HepG2 (cell line): Measurements from ENCODE around the gene TUBG2. TPM values are rescaled to one million over a fixed set of nuclear protein-coding genes. Genes with fewer than 3 reads are reported as not detected.

Experiments
- HDAC2 ChIP-seq: sonication (generic); formaldehyde crosslinking; IDR thresholded peaks from 2 replicates; pipeline ENCODE4 v1.4.0; 2020; ENCODE audit warnings: missing genetic modification reagents
- HES4 ChIP-seq: sonication (generic); formaldehyde crosslinking; IDR thresholded peaks from 2 replicates; pipeline ENCODE4 v1.9.0; 2021; ENCODE audit warnings: mild to moderate bottlenecking, missing genetic modification reagents, borderline replicate concordance
- HIVEP1 ChIP-seq: sonication (generic); formaldehyde crosslinking; IDR thresholded peaks from 2 replicates; pipeline ENCODE4 v1.4.0; 2020; ENCODE audit warnings: mild to moderate bottlenecking, missing genetic modification reagents
- KLF11 ChIP-seq: IDR thresholded peaks from 2 replicates; pipeline ENCODE4 v1.6.1; 2016; ENCODE audit warnings: missing compliant biosample characterization
- KMT2B ChIP-seq: IDR thresholded peaks from 2 replicates; pipeline ENCODE4 v1.6.1; 2016; ENCODE audit warnings: missing genetic modification reagents, missing compliant biosample characterization
- MLLT10 ChIP-seq: sonication (generic); formaldehyde crosslinking; IDR thresholded peaks from 2 replicates; pipeline ENCODE4 v1.4.0; 2020; ENCODE audit warnings: missing genetic modification reagents
- MYNN ChIP-seq: sonication (generic); formaldehyde crosslinking; IDR thresholded peaks from 2 replicates; pipeline ENCODE4 v1.4.0; 2020; ENCODE audit warnings: mild to moderate bottlenecking, low read depth, missing genetic modification reagents
- NFE2L2 ChIP-seq: fragments of 150-350 bp; IDR thresholded peaks from 2 replicates; pipeline ENCODE4 v1.6.1; 2014; ENCODE audit warnings: low read length
- PAF1 ChIP-seq: IDR thresholded peaks from 2 replicates; pipeline ENCODE4 v1.6.1; 2016; ENCODE audit warnings: missing genetic modification reagents, missing compliant biosample characterization
- PTBP1 ChIP-seq: fragments of 200-400 bp; formaldehyde crosslinking; IDR thresholded peaks from 2 replicates; pipeline ENCODE4 v1.6.1; 2018; ENCODE audit warnings: low read length, low read depth; ENCODE audit not compliant: poor library complexity, severe bottlenecking
- RARA ChIP-seq: IDR thresholded peaks from 2 replicates; pipeline ENCODE4 v1.6.1; 2016; ENCODE audit warnings: missing genetic modification reagents, missing compliant biosample characterization
- RXRB ChIP-seq: IDR thresholded peaks from 2 replicates; pipeline ENCODE4 v1.6.1; 2016; ENCODE audit warnings: borderline replicate concordance, missing genetic modification reagents, missing compliant biosample characterization
- SMAD1 ChIP-seq: sonication (generic); formaldehyde crosslinking; IDR thresholded peaks from 2 replicates; pipeline ENCODE4 v1.4.0; 2020; ENCODE audit warnings: missing genetic modification reagents, low read depth, mild to moderate bottlenecking, borderline replicate concordance
- TCF12 ChIP-seq, 2 experiments: fragments of 450-650 bp in 1 of 2; sonication (generic) in 1 of 2; formaldehyde crosslinking in 1 of 2; IDR thresholded peaks; 2 replicates each; pipeline versions ENCODE4 v1.6.1 to v1.8.0; 2017 to 2022; ENCODE audit warnings: antibody characterized with exemption in 1 of 2, mild to moderate bottlenecking in 1 of 2, missing genetic modification reagents in 1 of 2, moderate library complexity in 1 of 2
- TIGD3 ChIP-seq: sonication (generic); formaldehyde crosslinking; IDR thresholded peaks from 2 replicates; pipeline ENCODE4 v1.5.1; 2020; ENCODE audit warnings: mild to moderate bottlenecking, missing genetic modification reagents, borderline replicate concordance
- ZFP1 ChIP-seq: IDR thresholded peaks from 2 replicates; pipeline ENCODE4 v1.6.1; 2016
- ZFX ChIP-seq: sonication (generic); formaldehyde crosslinking; IDR thresholded peaks from 2 replicates; pipeline ENCODE4 v1.4.0; 2020; ENCODE audit warnings: mild to moderate bottlenecking, low read depth, missing genetic modification reagents, moderate library complexity
- ZNF143 ChIP-seq: sonication (generic); formaldehyde crosslinking; IDR thresholded peaks from 2 replicates; pipeline ENCODE4 v1.4.0; 2020; ENCODE audit warnings: missing genetic modification reagents
- ZNF263 ChIP-seq: sonication (generic); formaldehyde crosslinking; IDR thresholded peaks from 2 replicates; pipeline ENCODE4 v1.4.0; 2020; ENCODE audit warnings: missing genetic modification reagents
- ZNF329 ChIP-seq: sonication (generic); formaldehyde crosslinking; IDR thresholded peaks from 2 replicates; pipeline ENCODE4 v1.9.0; 2021; ENCODE audit warnings: low read depth, mild to moderate bottlenecking, missing genetic modification reagents
- ZNF34 ChIP-seq: sonication (generic); formaldehyde crosslinking; IDR thresholded peaks from 2 replicates; pipeline ENCODE4 v1.4.0; 2020; ENCODE audit warnings: mild to moderate bottlenecking, missing genetic modification reagents, borderline replicate concordance
- ZNF549 ChIP-seq: sonication (generic); formaldehyde crosslinking; IDR thresholded peaks from 2 replicates; pipeline ENCODE4 v1.5.0; 2020; ENCODE audit warnings: missing genetic modification reagents
- polyA plus RNA-seq, 8 experiments: library from polyadenylated mRNA; depleted of rRNA in 3 of 8; stranded (reverse) in 7 of 8; unstranded in 1 of 8; fragments of >200 nt; fragmentation: Illumina TruSeq in 4 of 8; extraction: Trizol in 4 of 8; gene quantifications; 2 replicates each; pipeline versions ENCODE4 v1.2.1 to v1.2.3, GENCODE V29; 2011 to 2016; ENCODE audit warnings: low read depth in 4 of 8, missing spikeins in 1 of 8, mixed read lengths in 1 of 8; ENCODE audit not compliant: insufficient read depth in 1 of 8
- total RNA-seq, 5 experiments: library from RNA; depleted of rRNA; stranded (reverse); fragments of >200 nt; fragmentation: Illumina TruSeq; extraction: Trizol; gene quantifications; 2 replicates each; pipeline ENCODE4 v1.2.3, GENCODE V29; 2016; ENCODE audit warnings: low read depth in 1 of 5
- TF ChIP-seq, protein P1 (sequence below): IDR thresholded peaks from 2 replicates; pipeline ENCODE4 v1.6.1; 2012; ENCODE audit warnings: inconsistent platforms
- TF ChIP-seq, protein P2 (sequence below): sonication (generic); formaldehyde crosslinking; IDR thresholded peaks from 2 replicates; pipeline ENCODE4 v1.5.0; 2020; ENCODE audit warnings: mild to moderate bottlenecking, missing genetic modification reagents
- TF ChIP-seq, protein P3 (sequence below): sonication (generic); formaldehyde crosslinking; IDR thresholded peaks from 2 replicates; pipeline ENCODE4 v1.4.0; 2020; ENCODE audit warnings: missing genetic modification reagents

TUBG2 gene
- total and polyA plus RNA-seq, 2 of the 13 experiments (the other 11 are each of a cell fraction or from before 2014, with no cell fraction given), result 16.0 to 42.3 TPM

DNA sequence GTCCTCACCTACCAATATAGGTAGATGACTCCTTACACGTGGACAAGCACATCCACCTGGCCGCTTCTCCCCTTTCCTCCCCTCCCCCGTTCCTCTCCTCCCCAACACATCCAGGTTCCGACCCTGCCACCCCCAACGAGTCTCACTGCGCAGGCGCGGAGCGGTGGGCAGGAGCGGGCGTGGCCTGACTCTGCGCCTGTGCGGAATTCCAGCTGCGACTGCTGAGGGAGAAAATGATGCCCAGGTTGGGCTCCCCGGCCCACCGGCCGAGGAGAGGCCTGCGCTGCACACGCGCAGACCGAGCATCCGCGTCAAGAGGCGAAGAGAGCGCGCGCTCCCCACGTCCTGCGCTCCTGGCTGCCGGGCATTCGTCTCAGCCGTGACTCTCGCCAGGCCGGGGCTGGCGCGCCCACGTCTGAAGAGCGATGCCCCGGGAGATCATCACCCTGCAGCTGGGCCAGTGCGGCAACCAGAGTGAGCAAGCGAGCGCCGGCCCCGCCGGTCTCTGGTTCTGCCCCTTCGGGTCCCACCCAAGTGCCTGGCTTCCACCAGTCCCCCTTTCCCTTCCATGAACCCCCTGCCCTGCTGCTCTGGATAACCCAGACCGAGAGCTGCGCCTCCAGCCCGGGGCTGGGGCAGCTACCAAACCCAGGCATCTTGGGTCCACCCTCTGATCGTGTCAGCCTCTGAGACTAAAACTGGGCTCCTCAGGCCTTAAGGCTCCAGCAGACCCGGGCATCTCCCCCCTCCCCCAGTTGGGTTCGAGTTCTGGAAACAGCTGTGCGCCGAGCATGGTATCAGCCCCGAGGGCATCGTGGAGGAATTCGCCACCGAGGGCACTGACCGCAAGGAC, at the start of gene TUBG2 (continued):
- TF ChIP-seq, protein P1, sequence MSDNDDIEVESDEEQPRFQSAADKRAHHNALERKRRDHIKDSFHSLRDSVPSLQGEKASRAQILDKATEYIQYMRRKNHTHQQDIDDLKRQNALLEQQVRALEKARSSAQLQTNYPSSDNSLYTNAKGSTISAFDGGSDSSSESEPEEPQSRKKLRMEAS, result peak; percentile 69
- TF ChIP-seq RXRB (CRISPR knock-in tag) (peak; percentile 65), KMT2B (CRISPR knock-in tag) (peak; percentile 83), MLLT10 (CRISPR knock-in tag) (no peak), ZNF329 (CRISPR knock-in tag) (peak; percentile 78; the same call in 1 of the 2 replicates), KLF11 (CRISPR knock-in tag) (peak; percentile 65; the same call in 1 of the 2 replicates), SMAD1 (CRISPR knock-in tag) (no peak), ZNF549 (CRISPR knock-in tag) (no peak), PAF1 (CRISPR knock-in tag) (no peak), TIGD3 (CRISPR knock-in tag) (0 out of 2 replicates have a peak, but pooled peaks have one; percentile 68), HES4 (CRISPR knock-in tag) (peak; percentile 94), HIVEP1 (CRISPR knock-in tag) (peak; percentile 87), ZFP1 (CRISPR knock-in tag) (no peak), TCF12 (IDR thresholded peaks at IDR 0.05) (no peak), TCF12 (CRISPR knock-in tag; IDR thresholded peaks at IDR 0.05) (peak; percentile 84; the same call in 1 of the 2 replicates), PTBP1 (no peak), ZFX (peak; percentile 96), ZNF263 (CRISPR knock-in tag) (peak; percentile 69), ZNF143 (no peak; the same call in 1 of the 2 replicates), NFE2L2 (no peak), ZNF34 (no peak), HDAC2 (CRISPR knock-in tag) (peak; percentile 74), MYNN (CRISPR knock-in tag) (0 out of 2 replicates have a peak, but pooled peaks have one; percentile 81), RARA (peak; percentile 17; the same call in 1 of the 2 replicates)
- TF ChIP-seq, protein P2, sequence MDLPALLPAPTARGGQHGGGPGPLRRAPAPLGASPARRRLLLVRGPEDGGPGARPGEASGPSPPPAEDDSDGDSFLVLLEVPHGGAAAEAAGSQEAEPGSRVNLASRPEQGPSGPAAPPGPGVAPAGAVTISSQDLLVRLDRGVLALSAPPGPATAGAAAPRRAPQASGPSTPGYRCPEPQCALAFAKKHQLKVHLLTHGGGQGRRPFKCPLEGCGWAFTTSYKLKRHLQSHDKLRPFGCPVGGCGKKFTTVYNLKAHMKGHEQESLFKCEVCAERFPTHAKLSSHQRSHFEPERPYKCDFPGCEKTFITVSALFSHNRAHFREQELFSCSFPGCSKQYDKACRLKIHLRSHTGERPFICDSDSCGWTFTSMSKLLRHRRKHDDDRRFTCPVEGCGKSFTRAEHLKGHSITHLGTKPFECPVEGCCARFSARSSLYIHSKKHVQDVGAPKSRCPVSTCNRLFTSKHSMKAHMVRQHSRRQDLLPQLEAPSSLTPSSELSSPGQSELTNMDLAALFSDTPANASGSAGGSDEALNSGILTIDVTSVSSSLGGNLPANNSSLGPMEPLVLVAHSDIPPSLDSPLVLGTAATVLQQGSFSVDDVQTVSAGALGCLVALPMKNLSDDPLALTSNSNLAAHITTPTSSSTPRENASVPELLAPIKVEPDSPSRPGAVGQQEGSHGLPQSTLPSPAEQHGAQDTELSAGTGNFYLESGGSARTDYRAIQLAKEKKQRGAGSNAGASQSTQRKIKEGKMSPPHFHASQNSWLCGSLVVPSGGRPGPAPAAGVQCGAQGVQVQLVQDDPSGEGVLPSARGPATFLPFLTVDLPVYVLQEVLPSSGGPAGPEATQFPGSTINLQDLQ (CRISPR knock-in tag), result no peak
- TF ChIP-seq, protein P3, sequence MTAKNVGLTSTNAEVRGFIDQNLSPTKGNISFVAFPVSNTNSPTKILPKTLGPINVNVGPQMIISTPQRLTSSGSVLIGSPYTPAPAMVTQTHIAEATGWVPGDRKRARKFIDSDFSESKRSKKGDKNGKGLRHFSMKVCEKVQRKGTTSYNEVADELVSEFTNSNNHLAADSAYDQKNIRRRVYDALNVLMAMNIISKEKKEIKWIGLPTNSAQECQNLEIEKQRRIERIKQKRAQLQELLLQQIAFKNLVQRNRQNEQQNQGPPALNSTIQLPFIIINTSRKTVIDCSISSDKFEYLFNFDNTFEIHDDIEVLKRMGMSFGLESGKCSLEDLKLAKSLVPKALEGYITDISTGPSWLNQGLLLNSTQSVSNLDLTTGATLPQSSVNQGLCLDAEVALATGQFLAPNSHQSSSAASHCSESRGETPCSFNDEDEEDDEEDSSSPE (CRISPR knock-in tag), result 0 out of 2 replicates have a peak, but pooled peaks have one; percentile 36
